Body of pancreas (tissue), 4 donors: Measurements from ENCODE around the gene CRKL.

Experiments used
- CTCF ChIP-seq, 7 experiments: fragments of 450-650 bp in 4 of 7; fragments of 200-600 bp in 3 of 7; sonication (generic) in 3 of 7; IDR thresholded peaks; one replicate each; pipeline ENCODE4 v1.5.1; 2016 to 2019; ENCODE audit warnings: antibody characterized with exemption in 7 of 7
- POLR2A ChIP-seq, 3 donors: fragments of 450-650 bp; IDR thresholded peaks; one replicate each; pipeline ENCODE4 v1.6.1; 2016; ENCODE audit warnings: antibody characterized with exemption in 3 of 3, mild to moderate bottlenecking in 2 of 3

GRCh38 chr22:20982563-20982882 is 65.3 kb downstream of the CRKL start:
- TF ChIP-seq POLR2A (IDR thresholded peaks at IDR 0.05), result no peak
- TF ChIP-seq CTCF (IDR thresholded peaks at IDR 0.05), result no peak
